Stimulated activated CD4-positive, alpha-beta T cell treated with anti-CD3 and anti-CD28 coated beads, Interleukin-1b, Interleukin-23, amount 100 ng/mL, for 24 hours (primary cell): ENCODE measurements around the gene ZNF678.
"Not testable (repeated sequence)": the region's sequence is repeated elsewhere in the genome, so short reads cannot be mapped to it uniquely, and the experiment has no call there.

Experiments
- DNase-seq, 4 experiments: peaks; one replicate each; pipeline ENCODE4 v3.0.0-alpha.2; 2020; ENCODE audit warnings: low read depth in 4 of 4, low spot score in 1 of 4

Gene ZNF678

DNA sequence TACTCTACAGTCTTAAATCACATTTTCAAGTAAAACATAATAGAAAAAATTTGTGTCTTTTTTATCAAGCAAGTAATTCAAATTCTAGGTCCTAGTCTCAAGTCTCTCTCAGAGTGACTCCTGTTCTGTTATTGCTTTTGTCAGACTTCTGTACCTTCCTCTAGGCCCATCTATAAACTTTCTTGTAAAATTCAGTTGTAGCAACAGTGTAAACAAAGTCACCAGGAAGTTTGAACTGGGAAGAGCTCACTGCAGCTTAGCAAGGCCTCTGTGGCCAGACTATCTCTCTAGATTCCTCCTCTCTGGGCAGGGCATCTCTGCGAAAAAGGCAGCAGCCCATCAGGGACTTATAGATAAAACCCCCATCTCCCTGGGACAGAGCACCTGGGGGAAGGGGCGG lies 13.5 kb upstream of the ZNF678 start:
- DNase-seq, result no peak

DNA sequence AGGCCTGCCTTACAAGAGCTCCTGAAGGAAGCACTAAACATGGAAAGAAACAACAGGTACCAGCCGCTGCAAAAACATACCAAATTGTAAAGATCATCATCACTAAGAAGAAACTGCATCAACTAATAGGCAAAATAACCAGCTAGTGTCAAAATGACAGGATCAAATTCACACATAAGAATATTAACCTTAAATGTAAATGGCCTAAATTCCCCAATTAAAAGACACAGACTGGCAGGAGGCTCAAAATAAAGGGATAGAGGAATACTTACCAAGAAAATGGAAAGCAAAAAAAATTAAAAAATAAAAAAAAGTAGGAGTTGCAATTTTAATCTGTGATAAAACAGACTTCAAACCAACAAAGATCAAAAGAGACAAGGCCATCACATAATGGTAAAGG lies 11.5 kb upstream of the ZNF678 start:
- DNase-seq, result not testable (repeated sequence)

DNA sequence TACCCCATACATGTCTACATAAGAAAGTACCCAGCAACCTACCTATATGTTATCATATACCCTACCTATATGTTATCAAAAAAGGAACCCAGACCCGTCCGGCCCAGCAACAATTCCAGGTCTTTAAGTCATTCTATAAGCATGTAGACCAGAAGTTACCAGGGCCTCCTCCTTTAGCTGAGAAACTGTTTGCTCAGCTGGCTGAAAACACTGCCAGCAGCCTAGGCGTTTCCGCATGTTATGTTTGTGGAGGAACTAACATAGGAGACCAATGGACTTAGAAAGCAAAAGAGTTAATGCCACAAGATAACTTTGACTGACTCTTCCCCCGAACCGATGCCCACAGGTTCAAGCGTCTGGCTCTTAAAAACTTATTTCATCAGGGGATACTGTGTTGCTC lies 7.1 kb upstream of the ZNF678 start:
- DNase-seq, result no peak

DNA sequence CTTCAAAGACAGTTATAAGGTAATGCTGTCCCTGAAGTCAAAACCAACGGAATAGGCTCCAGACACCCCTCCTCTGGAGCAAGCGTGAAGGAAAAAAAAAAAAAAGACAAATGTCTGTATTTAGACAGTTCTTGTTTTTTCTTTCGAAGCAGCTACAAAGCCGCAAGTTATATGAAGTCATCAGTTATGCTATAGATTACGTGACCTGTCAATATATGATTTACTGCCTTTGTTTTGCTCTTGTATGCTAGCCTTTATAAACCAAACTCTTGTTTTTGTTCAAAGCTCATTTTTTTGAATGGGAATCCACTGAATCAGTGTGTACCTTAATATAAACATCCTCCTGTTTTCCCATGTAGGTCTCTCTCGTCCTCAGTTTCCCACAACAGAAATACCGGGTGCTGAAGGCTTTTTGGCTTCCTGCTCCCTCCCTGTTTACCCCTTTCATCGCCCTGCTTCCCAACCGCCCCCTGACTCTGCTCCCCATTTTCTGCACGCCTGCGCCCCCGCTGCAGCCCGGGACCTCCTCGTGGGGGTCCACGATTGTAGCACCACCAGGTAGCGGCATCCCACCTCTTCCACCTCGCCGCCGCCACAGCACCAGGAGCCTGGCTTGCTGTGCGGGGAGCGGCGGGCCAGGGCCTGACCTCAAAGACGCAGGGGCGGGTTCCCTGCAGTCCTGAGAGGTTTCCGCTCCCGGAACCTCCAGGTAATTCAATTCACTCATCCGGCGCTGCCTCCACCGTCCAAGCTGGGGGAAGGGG lies 5.2 kb upstream of the ZNF678 start:
- no peak for DNase-seq

DNA sequence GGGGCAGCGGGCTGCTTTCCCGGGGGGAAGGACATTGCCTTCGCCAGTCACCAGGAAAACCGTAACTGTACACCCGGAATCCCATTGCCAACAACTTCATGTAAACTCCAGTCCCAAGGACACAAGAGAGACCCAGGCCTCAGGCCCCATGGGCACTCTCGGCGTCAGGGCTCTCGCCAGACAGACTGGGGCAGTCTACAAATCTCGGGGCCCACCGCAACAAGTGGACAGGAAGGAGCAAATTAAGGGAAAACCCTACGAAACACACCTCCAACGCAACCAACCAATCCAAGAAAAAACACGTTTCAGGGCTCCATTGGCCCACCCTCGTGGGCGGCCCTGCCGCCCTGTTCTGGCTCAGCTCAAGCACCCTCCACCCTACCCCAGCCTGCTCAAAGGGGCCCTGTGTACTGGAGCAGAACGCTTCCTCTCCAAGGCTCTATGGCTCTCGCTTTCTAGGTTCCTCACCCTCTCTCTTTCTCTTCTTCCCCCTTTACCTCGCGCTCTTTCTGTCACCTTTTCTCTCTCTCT lies 4.6 kb upstream of the ZNF678 start:
- no peak for DNase-seq

DNA sequence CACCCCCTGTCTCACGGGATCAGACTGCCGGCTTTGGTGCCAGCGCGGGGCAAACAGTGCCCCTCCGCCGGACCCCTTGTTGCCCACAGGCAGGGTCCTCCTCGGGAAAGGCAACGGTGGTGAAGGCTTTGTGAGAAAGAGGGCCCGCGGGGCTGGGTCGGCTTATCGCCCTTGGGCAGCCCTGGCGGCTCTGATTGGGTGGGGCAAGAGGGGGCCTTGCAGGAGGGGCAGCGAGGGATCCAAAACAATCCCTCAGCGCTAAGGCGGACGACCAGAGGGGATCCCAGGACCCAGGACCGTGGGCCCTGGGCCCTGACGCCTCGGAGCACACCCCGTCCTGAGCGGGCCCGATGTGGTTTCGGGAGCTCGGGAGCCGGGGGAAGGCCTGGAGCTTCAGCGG lies 3.9 kb upstream of the ZNF678 start:
- DNase-seq, result no peak

DNA sequence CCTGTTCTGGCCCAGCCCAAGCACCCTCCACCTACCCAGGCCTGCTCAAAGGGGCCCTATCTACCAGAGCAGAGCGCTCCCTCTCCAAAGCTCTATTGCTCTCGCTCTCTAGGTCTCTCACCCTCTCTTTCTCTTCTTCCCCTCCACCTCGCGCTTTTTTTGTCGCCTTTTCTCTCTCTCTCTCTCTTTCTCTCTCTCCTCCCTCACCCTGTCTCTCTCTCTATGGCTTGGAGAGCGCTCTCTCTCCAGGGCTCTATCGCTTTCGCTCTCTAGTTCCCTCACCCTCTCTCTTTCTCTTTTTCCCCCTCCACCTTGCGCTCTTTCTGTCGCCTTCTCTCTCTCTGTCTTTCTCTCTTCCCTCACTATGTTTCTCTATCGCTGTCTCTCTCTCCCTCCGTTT lies 3.4 kb upstream of the ZNF678 start:
- DNase-seq, result no peak

DNA sequence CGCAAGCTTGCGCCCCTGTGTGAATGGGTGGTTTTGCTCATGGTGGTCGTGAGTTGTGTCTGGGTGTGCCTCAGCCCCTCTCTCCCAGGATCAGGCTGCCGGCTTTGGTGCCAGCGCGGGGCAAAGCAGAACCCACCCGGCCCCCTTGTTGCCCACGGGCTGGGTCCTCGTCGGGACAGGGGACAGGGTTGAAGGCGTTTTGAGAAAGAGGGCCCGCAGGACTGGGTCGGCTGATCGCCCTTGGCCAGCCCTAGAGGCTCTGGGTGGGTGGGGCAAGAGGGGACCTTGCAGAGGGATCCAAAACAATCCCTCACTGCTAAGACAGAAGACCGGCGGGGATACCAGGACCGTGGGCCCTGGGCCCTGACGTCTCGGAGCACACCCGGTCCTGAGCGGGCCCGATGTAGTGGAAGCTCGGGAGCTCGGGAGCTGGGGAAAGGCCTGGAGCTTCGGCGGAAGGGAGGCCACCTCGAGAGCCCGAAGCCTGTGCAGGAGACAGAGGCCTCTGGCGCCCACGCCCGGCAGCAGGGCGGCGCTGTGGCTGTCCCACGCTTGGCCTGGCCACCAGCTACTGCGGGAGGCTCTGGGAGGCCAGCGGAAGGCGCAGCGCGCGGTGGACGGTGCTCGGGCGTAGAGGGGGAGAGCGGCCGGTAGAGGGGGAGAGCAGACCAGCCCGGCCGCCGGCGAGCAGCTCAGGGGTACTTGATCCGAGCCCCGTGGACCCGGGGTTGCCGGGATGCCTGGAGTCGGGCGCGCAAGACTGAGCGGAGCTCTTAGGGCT lies 2.8 kb upstream of the ZNF678 start:
- no peak for DNase-seq

DNA sequence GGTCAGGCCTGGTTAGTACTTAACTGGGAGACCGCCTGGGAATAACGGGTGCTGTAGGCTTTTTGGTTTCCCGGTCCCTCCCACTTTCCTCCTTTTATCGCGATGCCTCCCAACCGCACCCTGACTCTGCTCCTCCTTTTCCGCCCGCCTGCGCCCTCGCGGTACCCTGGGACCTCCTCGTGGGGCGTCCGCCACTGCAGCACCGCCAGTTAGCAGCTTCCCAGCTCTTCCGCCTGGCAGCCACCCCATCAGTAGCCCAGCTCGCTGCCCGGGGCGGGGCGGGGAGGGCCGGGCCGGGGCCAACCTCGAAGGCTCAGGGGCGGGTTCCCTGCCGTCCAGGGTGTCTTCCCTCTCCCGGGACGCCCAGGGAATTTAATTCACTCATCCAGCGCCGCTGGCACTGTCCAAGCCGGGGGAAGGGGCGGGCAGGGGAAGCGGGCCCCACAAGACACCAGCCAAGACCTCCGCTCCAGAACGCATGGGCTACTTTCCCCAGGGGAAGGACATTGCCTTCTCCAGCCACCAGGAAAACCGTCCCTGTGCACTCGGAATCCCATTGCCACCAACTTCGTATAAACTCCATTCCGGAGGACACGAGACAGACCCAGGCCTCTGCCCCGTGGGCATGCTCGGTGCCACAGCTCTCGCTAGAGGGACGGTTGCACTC lies 2.0 kb upstream of the ZNF678 start:
- DNase-seq, result no peak

DNA sequence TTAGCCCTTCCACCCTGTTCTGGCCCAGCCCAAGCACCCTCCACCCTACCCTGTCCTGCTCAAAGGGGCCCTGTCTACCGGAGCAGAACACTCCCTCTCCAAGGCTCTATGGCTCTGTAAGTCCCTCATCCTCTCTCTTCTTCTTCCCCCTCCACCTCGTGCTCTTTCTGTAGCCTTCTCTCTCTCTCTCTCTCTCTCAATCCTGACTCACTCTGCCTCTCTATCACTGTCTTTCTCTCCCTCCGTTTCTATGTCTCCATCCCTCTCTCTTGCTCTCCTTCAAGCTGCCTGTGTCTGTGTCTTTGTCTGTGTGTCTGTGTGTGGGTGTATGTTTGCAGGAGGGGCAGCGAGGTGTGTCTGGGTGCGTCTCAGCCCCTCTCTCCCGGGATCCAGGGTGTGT lies 1.3 kb upstream of the ZNF678 start:
- no peak for DNase-seq

DNA sequence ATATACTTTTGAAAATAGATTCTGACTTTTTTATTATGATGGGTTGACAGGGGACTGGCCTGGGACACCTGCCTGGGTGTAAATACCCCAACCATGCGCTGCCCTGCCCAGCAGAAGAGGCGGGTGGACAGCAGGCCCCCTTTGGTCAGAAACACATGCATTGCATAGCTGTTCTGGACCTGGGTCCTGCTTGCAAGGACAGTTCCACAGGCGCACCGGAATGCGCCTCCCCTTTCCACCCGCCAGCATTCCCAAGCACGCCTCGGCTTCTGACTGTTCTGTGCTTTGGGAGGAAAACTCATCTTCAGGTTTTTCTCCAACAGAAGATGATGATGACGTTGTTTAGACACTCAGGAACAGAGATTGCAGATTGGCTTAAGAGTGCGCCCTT lies 428 bp upstream of the ZNF678 start:
- no peak for DNase-seq

DNA sequence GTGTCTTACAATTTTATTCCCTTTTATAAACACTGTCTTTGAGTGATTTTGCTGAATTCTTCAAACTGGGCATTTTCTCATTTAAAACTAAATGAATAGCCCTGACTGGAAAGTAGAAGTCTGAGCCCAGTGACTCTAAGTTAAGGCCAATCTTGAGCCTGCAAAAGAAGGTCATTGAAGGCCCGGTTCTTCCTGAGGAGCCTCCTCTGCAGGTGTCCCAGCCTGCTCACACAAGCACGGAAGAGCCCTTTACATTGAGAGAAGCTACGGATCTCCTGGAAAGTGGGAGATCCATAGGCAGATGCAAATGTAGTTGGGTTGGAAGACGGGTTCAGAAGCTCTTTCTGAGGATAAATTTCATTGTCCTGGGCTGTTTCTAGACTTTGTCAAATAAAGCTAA lies 3.9 kb downstream of the ZNF678 start:
- no peak for DNase-seq

DNA sequence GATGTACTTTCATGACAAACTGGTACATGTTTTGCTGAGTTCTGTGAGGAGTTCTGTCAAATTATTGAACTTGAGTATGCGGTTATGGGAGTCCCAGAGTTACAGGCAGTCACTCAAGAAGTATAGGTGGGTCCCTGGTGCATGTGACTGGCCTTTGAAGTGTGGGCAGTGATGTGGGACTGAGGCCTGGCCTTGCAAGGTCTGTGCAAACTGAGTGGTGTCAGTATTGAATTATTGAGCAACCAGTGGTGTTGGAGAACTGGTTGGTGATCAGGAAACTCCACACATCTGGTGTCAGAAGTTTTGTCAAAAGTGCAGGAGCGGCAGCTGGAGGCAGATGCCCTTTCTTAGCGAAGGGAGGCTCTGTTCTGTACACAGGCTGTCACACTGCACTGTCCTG lies 5.2 kb downstream of the ZNF678 start:
- no peak for DNase-seq

DNA sequence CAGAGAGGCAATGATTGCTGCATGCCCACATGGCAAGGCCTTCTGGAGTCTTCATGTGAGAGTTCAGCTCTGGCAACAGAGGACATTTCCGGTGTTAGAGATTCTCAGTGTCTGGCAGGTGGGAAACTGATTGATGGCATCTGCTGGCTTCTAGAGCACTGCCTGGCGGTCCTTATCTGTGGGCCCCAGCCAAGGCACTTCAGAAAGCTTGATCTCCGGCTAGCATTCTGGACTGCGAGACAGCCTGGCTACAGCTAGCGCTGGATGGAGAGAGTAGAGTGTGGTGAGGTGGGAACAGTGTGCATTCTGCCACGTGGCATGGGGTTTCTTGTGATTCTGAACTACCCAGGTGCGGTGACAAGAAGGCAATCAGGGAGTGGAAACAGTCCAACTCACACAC lies 9.4 kb downstream of the ZNF678 start:
- no peak for DNase-seq

DNA sequence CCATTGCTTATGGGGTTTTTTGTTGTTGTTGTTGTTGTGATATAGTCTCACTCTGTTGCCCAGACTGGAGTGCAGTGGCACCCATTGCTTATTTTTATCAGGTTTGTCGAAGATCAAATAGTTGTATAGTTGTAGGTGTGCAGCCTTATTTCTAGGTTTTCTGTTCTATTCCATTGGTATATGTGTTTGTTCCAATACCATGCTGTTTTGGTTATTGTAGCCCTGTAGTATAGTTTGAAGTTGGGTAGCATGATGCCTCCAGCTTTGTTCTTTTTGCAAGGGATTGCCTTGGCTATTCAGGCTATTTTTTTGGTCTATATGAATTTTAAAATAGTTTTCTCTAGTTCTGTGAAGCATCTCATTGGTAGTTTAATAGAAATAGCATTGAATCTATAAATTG lies 11.6 kb downstream of the ZNF678 start:
- no peak for DNase-seq

DNA sequence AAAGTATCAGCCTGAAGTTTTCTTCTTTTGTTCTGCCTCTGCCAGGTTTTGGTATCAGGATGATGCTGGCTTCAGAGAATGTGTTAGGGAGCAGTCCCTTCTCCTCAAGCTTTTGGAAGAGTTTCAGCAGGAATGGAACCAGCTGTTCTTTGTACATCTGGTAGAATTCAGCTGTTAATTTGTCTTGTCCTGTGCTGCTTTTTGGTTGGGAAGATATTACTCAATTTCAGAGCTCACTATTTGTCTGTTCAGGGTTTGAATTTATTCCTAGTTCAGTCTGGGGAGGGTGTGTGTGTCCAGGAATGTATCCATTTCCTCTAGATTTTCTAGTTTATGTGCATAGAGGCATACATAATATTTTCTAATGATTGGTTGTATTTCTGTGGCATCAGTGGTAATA lies 12.8 kb downstream of the ZNF678 start:
- no peak for DNase-seq

DNA sequence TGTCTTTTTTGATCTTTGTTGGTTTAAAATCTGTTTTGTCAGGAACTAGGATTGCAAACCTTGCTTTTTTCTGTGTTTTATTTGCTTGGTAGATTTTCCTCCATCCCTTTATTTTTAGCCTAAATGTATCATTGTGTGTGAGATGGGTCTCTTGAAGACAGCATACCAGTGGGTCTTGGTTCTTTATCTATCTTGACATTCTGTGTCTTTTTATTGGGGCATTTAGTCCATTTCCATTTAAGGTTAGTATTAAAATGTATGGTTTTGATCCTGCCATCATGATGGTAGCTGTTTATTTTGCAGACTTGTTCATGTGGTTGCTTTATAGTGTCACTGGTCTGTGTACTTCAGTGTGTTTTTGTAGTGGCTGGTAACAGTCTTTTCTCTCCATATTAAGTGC lies 14.1 kb downstream of the ZNF678 start:
- DNase-seq, result no peak

DNA sequence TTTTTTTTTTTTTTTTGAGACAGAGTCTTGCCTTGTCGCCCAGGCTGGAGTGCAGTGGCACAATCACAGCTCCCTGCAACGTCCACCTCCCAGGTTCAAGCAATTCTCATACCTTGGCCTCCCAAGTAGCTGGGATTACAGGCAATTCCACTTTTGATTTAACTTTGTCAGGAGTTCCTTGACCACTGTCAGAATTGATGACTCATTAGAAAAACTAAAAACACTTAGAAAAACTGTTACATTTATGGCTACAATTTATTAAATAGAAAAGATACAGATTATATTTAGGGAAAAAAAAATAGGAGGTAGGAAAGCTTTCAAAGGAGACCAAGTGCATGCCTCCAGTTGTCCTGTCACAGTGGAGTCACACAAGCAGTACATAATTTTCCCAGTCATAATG lies 20.0 kb downstream of the ZNF678 start:
- DNase-seq, result no peak

DNA sequence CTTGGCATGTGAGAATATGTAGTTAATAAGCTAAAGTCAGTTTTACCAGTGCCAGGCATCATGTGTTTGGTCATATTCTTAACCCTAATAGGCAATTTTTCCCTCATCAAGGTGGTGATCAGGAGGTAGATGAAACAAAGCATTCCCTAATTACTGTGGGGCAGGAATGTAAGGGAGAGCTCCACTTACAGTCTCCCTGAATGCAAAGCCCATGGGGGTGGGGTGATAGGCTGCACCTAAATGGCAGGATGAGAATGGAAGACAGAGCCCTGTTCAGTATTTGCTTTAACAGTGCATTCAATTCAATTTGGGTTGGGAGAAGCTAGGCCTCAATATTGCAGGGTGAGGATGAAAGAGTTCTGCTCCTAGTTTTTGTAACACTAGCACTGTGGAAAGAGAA lies 23.4 kb downstream of the ZNF678 start:
- no peak for DNase-seq

DNA sequence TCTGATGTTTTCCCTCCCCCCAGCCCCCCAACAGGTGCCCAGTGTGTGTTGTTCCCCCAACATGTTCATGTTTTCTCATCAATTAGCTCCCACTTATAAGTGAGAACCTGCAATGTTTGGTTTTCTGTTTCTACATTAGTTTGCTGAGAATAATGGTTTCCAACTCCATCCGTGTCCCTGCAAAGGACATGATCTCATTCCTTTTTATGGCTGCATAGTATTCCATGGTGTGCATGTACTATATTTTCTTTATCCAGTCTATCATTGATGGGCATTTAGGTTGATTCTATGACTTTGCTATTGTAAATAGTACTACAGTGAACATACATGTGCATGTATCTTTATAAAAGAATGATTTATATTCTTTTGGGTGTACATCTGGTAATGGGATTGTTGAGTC lies 24.6 kb downstream of the ZNF678 start:
- no peak for DNase-seq

DNA sequence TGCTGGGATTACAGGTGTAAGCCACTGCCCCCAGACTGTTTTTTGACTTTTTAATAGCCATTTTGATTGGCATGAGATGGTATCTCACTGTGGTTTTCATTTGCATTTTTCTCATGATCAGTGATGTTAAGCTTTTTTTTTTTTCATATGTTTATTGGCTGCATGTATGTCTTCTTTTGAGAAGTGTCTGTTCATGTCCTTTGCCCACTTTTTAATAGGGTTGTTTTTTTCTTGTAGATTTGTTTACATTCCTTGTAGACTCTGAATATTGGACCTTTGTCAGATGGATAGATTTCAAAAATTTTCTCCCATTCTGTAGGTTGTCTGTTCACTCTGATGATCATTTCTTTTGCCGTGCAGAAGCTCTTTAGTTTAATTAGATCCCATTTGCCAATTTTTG lies 25.4 kb downstream of the ZNF678 start:
- DNase-seq, result not testable (repeated sequence)

DNA sequence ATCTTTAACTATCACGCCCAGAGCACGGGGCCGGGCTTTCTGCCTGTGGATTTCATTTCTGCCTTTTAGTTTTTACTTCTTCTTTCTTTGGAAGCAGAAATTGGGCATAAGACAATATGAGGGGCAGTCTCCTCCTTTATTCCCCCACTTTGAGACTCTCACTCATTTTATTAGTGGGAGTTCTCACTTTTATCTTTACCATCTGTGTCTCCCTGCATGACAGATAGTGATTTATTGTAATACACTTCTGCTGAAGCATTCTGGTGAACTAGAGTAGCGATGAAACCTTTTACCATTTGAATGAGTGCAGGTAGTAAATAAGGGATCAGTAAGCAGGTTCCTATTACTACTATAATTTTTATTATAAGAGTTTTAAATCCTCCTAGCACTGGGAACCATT lies 26.4 kb downstream of the ZNF678 start:
- DNase-seq, result not testable (repeated sequence)
